ENCODE results near the gene HNRNPH1.

HNRNPH1 gene

GRCh38 chr5:179621551-179622214 lies 1.8 kb downstream of the HNRNPH1 start:
- no peak for DNase-seq

GRCh38 chr5:179620703-179621350 lies 2.6 kb downstream of the HNRNPH1 start:
- no peak for DNase-seq

GRCh38 chr5:179620293-179620692 lies 3.2 kb downstream of the HNRNPH1 start:
- no peak for DNase-seq

- DNase-seq, result no peak
These were observed 3.7 kb downstream of the HNRNPH1 start for GRCh38 chr5:179619776-179620175.

- DNase-seq, result no peak
These were observed 4.4 kb downstream of the HNRNPH1 start for GRCh38 chr5:179618923-179619554.

- DNase-seq, result no peak
These were observed 5.5 kb downstream of the HNRNPH1 start for GRCh38 chr5:179617930-179618329.

- DNase-seq, result no peak
These were observed 7.4 kb downstream of the HNRNPH1 start for GRCh38 chr5:179616002-179616594.

GRCh38 chr5:179615203-179615602 lies 8.3 kb downstream of the HNRNPH1 start:
- no peak for DNase-seq

- no peak for DNase-seq
These were observed 8.7 kb downstream of the HNRNPH1 start for GRCh38 chr5:179614745-179615144.

GRCh38 chr5:179613460-179614071 lies 9.9 kb downstream of the HNRNPH1 start:
- DNase-seq, result no peak

- DNase-seq, result no peak
These were observed 10.7 kb downstream of the HNRNPH1 start for GRCh38 chr5:179612577-179613459.

- DNase-seq, result no peak
These were observed 12.6 kb downstream of the HNRNPH1 start for GRCh38 chr5:179610903-179611265.

- no peak for DNase-seq
These were observed 13.2 kb downstream of the HNRNPH1 start for GRCh38 chr5:179610109-179610902.

GRCh38 chr5:179609834-179610108 lies 13.7 kb downstream of the HNRNPH1 start:
- no peak for DNase-seq

- DNase-seq, result peak; percentile 42 to 66
These were observed 15.3 kb downstream of the HNRNPH1 start for GRCh38 chr5:179608131-179608581.

GRCh38 chr5:179607160-179607931 lies 16.1 kb downstream of the HNRNPH1 start:
- peak; percentile 52 to 78 for DNase-seq

- DNase-seq, result no peak
These were observed 16.6 kb downstream of the HNRNPH1 start for GRCh38 chr5:179606910-179607159.

- no peak for DNase-seq
These were observed 17.2 kb downstream of the HNRNPH1 start for GRCh38 chr5:179606071-179606909.

- no peak for DNase-seq
These were observed 18.2 kb downstream of the HNRNPH1 start for GRCh38 chr5:179605026-179605833.
